PFSK-1 (cell line): ENCODE measurements around the gene FTH1.
A peak's percentile ranks its signal among the peaks of the same experiment; 100 is the strongest.

Experiments
- FOXP2 ChIP-seq: optimal IDR thresholded peaks from 2 replicates; pipeline ENCODE3; 2011; ENCODE audit warnings: borderline replicate concordance, control low read depth, inconsistent platforms; ENCODE audit not compliant: insufficient read depth; ENCODE audit errors: extremely low read length, extremely low read depth
- POLR2AphosphoS5 ChIP-seq: IDR thresholded peaks from 2 replicates; pipeline ENCODE4 v1.6.1; 2012; ENCODE audit warnings: low read depth, mild to moderate bottlenecking, control low read depth, low read length, moderate library complexity
- SIN3A ChIP-seq: IDR thresholded peaks from 2 replicates; pipeline ENCODE4 v1.6.1; 2012; ENCODE audit warnings: mild to moderate bottlenecking, low read length, moderate library complexity, borderline replicate concordance; ENCODE audit not compliant: insufficient read depth
- TAF1 ChIP-seq: IDR thresholded peaks from 2 replicates; pipeline ENCODE4 v1.6.1; 2012; ENCODE audit warnings: low read length, control low read depth, borderline replicate concordance; ENCODE audit not compliant: insufficient read depth
- TF ChIP-seq, protein P1 (sequence below), 2 experiments: IDR thresholded peaks; 2 replicates each; pipeline versions ENCODE4 v1.6.1 to v1.8.0; 2011 to 2012; ENCODE audit warnings: low read depth in 2 of 2, low read length in 2 of 2, control low read depth in 1 of 2, inconsistent platforms in 1 of 2, mild to moderate bottlenecking in 1 of 2, moderate library complexity in 1 of 2; ENCODE audit not compliant: insufficient read depth in 1 of 2

FTH1 gene

DNA sequence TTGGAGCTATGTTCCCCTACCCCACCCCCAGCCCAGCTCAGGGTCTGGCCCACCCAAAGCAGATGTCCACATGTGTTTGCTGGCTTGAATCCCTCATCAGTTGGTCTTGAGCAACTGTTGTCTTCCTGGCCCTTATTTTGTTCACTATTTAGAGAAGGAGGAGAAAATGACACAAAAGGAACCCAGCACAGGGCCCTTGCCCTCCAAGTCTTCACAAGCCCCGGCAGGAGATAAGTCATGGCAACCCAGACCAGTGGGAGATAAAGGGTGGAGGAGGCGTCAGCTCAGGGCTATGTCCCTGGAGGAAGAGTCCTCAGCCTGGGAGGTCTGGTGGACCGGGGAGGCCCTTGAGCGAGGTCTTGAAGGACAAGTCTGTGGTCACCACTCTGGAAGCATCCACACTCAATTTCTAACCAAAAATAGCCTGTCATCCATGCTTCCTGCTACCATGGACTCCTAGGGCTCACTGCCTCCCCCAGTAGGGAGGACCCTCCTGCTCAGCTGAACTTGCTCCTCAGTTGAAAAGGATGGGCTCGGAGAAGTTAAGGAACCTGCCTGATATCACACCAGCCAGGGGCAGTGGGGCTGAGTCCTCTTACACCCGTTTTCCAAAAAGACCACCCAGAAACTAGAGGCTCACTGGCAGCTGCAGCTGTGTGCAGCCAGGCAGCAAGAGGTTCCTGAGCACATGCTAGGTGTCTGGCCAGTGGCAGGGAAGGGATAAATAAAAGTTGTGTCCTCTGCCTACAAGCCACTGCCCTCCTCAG is 48.3 kb downstream of the FTH1 start:
- TF ChIP-seq TAF1 (no peak), SIN3A (no peak), FOXP2 (no peak), POLR2AphosphoS5 (no peak)
- TF ChIP-seq, protein P1, sequence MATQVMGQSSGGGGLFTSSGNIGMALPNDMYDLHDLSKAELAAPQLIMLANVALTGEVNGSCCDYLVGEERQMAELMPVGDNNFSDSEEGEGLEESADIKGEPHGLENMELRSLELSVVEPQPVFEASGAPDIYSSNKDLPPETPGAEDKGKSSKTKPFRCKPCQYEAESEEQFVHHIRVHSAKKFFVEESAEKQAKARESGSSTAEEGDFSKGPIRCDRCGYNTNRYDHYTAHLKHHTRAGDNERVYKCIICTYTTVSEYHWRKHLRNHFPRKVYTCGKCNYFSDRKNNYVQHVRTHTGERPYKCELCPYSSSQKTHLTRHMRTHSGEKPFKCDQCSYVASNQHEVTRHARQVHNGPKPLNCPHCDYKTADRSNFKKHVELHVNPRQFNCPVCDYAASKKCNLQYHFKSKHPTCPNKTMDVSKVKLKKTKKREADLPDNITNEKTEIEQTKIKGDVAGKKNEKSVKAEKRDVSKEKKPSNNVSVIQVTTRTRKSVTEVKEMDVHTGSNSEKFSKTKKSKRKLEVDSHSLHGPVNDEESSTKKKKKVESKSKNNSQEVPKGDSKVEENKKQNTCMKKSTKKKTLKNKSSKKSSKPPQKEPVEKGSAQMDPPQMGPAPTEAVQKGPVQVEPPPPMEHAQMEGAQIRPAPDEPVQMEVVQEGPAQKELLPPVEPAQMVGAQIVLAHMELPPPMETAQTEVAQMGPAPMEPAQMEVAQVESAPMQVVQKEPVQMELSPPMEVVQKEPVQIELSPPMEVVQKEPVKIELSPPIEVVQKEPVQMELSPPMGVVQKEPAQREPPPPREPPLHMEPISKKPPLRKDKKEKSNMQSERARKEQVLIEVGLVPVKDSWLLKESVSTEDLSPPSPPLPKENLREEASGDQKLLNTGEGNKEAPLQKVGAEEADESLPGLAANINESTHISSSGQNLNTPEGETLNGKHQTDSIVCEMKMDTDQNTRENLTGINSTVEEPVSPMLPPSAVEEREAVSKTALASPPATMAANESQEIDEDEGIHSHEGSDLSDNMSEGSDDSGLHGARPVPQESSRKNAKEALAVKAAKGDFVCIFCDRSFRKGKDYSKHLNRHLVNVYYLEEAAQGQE (IDR thresholded peaks at IDR 0.05; ENCODE audit: insufficient read depth in 1 of 2, low read depth in 2 of 2, low read length in 2 of 2), result no peak

DNA sequence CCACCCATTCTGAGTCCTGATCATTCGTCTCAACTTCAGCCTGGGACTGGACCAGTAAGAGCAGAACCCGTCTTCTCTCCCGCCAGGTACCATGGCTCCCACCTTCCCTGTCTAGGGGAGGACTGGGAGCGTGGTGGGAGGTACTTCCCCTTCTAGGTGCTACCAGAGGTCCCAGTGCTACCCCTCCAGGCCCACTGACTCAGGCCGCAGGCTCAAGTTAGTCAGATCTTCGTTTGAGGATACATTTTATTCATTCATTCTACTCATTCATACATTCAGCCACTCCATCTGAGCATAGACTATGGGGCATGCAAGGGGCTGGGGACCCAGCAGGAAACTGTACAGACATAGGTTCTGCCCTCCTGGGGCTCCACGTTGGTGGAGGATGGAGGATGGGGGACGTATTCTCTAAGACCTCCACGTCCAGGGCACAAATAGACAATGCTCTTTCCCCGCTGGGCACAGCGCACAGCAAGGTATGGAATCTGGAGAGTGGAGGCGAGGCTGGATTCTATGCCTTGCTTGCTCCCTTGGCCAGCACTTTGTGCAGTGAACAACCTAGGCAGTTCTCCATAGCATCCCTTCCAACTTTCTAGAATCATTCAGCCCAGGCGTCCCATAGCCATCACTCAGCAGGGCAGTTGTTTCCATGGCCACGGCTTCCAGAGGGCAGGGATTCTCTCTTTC is 49.0 kb downstream of the FTH1 start:
- TF ChIP-seq POLR2AphosphoS5, result no peak
- TF ChIP-seq, protein P1 (IDR thresholded peaks at IDR 0.05; ENCODE audit: insufficient read depth in 1 of 2, low read depth in 2 of 2, low read length in 2 of 2), result no peak
- no peak for TF ChIP-seq FOXP2
- no peak for TF ChIP-seq SIN3A
- TF ChIP-seq TAF1, result no peak

DNA sequence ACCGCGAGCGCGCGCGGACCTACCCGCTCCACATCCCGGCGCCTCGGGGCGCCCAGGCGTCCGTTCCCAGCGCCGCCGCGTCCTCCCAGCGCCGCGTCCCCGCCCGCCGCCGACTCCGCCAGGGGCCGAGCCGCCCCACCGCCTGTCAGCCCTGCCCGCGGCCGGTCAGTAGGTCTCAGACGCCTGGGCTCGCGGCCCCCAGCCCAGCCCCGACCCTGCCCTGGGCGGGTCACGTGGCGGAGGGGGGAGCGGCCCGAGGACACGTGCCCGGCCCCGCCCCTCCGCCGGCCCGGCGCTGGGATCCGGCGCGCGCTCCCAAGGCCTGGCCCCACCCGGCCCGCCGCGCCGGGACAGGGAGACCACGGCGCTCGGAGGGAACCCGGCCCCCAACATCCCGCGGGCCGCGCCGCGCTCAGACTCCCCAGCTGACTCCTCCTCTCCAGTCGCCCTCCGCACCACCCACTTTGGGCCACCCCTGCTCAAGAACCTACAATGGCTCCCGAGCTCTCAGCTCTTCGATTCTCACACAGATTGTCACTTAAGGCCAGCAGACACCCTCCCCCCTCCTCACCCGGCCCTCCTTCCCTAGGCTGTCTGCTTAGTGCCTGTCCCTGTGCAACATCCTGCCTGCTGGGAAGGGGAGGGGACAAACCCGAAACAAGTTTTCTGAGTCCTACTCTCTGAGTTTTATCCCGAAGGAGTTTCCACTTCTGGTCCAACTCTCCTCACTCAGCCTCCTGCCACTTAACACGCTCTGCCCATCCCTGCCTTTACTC is 49.9 kb downstream of the FTH1 start, which contains the start of gene RAB3IL1:
Gene RAB3IL1, minus strand, starts transcription at position 233 of the 776 bp plus-strand sequence. Its CDS starts 199 bp downstream, at position 34.
- TF ChIP-seq SIN3A, result peak; percentile 28; the same call in 1 of the 2 replicates
- 0 out of 2 replicates have a peak, but pooled peaks have one; percentile 10 for TF ChIP-seq POLR2AphosphoS5
- no peak for TF ChIP-seq TAF1
- peak; percentile 42 for TF ChIP-seq FOXP2
- TF ChIP-seq, protein P1 (IDR thresholded peaks at IDR 0.05; ENCODE audit: insufficient read depth in 1 of 2, low read depth in 2 of 2, low read length in 2 of 2), result no peak

DNA sequence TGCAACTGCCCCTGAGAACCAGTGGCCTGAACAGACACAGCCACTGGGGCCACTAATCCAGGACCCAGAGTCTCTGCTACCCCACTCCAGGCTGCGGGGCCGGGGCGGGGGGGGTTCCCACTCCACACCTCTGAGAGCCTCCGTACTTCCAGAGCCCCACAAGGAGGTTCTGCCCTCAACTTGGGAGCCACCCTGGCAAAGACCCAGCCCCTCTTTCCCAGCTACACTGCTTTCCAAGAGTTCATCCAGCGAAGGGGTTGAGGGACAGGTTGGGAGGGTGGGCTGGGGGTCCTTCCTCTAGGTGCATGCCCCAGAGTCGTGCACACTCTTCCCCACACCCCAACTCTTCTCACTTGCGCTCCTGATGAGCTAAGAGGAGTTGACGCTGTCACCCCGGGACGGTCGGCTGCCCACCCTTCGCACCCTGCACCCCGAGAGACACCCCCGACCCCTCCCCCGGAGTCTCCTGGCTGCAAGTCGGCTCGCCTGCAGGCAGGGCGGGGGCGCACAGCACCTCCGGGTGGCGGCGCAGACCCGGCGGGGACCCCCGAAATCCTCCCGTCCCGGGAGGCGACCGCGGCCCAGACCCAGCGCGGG is 50.6 kb downstream of the FTH1 start:
- TF ChIP-seq FOXP2 (no peak), SIN3A (no peak), POLR2AphosphoS5 (no peak)
- TF ChIP-seq, protein P1 (IDR thresholded peaks at IDR 0.05; ENCODE audit: insufficient read depth in 1 of 2, low read depth in 2 of 2, low read length in 2 of 2), result no peak
